ENCODE data around the gene PI16. TPM values are rescaled to one million over a fixed set of nuclear protein-coding genes. Genes with fewer than 3 reads are reported as not detected.

Gene PI16
- total RNA-seq, 1 donor from 2014 or later: not detected

DNA sequence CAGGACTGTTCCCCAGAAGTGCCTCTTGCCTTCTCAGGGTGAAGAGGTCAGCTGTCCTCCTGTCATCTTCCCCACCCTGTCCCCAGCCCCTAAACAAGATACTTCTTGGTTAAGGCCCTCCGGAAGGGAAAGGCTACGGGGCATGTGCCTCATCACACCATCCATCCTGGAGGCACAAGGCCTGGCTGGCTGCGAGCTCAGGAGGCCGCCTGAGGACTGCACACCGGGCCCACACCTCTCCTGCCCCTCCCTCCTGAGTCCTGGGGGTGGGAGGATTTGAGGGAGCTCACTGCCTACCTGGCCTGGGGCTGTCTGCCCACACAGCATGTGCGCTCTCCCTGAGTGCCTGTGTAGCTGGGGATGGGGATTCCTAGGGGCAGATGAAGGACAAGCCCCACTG, 9.8 kb downstream of the PI16 start:
- Mint-ChIP-seq H3K9me3 (no peaks in the 10 kb centered on the region), H3K4me1 (ENCODE audit: unreplicated experiment) (peaks cover 7% of the 10 kb centered on the region), H3K27me3 (no peaks in the 10 kb centered on the region), H3K36me3 (peaks cover 11% of the 10 kb centered on the region), H3K27ac (no peak overlapping the region), H3K4me3 (no peak overlapping the region)
- TF ChIP-seq, protein P1, sequence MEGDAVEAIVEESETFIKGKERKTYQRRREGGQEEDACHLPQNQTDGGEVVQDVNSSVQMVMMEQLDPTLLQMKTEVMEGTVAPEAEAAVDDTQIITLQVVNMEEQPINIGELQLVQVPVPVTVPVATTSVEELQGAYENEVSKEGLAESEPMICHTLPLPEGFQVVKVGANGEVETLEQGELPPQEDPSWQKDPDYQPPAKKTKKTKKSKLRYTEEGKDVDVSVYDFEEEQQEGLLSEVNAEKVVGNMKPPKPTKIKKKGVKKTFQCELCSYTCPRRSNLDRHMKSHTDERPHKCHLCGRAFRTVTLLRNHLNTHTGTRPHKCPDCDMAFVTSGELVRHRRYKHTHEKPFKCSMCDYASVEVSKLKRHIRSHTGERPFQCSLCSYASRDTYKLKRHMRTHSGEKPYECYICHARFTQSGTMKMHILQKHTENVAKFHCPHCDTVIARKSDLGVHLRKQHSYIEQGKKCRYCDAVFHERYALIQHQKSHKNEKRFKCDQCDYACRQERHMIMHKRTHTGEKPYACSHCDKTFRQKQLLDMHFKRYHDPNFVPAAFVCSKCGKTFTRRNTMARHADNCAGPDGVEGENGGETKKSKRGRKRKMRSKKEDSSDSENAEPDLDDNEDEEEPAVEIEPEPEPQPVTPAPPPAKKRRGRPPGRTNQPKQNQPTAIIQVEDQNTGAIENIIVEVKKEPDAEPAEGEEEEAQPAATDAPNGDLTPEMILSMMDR (conservative IDR thresholded peaks at IDR 0.05): no peak
- no peak for DNase-seq (ENCODE audit: extremely low spot score, unreplicated experiment)

DNA sequence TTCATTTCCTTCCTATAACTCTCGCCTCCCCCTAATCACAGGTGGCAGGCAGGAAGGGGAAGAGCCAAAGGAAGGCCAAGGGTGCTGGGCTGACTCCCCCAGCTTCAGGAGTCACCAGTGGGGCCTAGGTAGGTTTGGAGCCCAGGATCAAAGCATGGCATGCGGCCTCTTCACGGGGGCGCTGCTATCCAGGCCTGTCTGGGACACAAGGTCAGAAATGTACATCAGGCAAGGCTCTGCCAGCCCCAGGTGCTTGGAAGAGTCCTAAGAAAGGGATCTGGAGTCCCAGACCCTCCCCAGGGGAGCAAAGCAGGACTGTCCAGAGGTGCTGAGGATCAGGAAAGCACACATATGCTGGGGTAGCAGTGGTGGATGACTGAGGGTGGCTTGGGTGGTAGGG, 10.4 kb downstream of the PI16 start:
- Mint-ChIP-seq H3K4me3 (no peak overlapping the region), H3K27me3 (no peaks in the 10 kb centered on the region), H3K27ac (no peak overlapping the region), H3K4me1 (ENCODE audit: unreplicated experiment) (peaks cover 7% of the 10 kb centered on the region), H3K36me3 (peaks cover 14% of the 10 kb centered on the region), H3K9me3 (no peaks in the 10 kb centered on the region)
- DNase-seq (ENCODE audit: extremely low spot score, unreplicated experiment): no peak
- TF ChIP-seq, protein P1 (conservative IDR thresholded peaks at IDR 0.05): no peak

DNA sequence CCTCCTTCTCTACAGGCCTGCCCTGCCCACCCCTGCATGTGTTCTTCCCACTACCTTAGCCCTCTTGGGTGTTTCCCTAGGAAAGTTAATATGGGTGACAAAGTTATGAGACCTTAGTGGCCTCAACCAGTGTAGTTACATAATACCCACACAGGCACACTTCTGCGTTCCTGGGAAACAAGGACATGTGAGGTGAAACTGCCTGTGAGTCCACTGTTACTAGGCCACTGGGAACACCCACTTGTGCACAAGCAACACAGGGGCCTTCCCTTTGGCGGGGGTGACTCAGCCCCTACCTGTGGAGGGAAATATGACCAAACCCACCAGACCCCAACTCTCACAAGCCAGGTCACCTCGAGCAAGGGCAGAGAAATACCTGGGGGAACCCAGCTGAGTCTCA, 12.8 kb downstream of the PI16 start:
- TF ChIP-seq, protein P1 (conservative IDR thresholded peaks at IDR 0.05): no peak
- Mint-ChIP-seq H3K4me3 (no peak overlapping the region), H3K36me3 (peaks cover 15% of the 10 kb centered on the region), H3K9me3 (no peaks in the 10 kb centered on the region), H3K27me3 (no peaks in the 10 kb centered on the region), H3K4me1 (ENCODE audit: unreplicated experiment) (peaks cover 7% of the 10 kb centered on the region), H3K27ac (peak overlapping the region; percentile 16)
- no peak for DNase-seq (ENCODE audit: extremely low spot score, unreplicated experiment)

DNA sequence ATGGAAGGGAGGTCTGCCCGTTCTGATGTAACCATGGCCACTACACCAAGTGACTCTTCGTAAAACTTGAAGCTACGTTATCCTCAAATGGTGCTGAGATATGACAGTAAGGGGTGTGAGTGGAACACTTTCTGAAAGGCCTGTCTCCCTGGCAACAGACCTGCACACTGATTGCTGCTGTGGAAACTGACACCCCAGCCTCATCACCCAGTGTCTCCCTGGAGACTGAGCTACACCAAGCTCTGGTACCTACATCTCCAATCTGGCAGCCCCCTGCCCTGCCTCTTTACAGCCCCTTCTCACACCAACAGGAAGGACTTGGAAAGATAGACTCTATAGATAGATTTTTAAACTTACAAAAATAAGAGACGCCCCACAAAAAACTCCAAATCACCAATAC, 13.2 kb downstream of the PI16 start:
- DNase-seq (ENCODE audit: extremely low spot score, unreplicated experiment): no peak
- no peak overlapping the region for H3K4me3 Mint-ChIP-seq
- H3K27ac Mint-ChIP-seq: no peak overlapping the region
- H3K9me3 Mint-ChIP-seq: no peaks in the 10 kb centered on the region
- TF ChIP-seq, protein P1 (conservative IDR thresholded peaks at IDR 0.05): no peak
- no peaks in the 10 kb centered on the region for H3K27me3 Mint-ChIP-seq
- peaks cover 5% of the 10 kb centered on the region for H3K4me1 Mint-ChIP-seq (ENCODE audit: unreplicated experiment)
- H3K36me3 Mint-ChIP-seq: peaks cover 18% of the 10 kb centered on the region

DNA sequence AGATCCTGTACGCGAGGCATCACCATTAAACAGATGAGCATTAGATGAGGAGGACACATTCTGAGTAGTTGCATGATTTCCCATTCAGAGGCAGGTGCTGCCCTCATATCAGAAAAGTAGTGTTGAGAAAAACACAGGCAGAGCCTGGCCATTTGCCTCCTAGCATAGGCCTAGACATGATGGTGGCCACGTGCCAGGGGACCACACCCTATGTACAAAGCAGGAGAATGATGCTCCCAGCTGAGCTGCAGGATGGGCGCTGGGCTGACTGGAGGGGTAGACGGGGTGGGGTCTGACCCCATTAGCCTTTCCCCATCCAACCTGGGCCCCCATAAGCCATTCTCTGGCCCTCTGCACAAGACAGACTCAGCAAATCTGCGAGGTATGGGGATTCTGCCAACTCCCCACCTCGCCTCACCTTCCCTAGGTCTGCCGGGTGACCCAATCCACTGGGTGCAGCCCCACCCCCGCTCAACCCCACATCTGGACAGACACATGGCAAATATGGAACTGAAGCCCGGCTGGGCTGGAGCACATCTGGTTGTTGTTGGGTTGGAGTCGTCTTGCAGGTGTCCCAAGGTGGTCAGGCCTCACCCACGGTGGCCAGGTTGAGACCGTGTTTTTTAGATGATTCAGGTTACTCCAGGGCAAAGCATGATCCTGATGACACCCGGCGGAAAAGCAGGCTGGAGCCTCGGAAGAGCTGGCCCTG, 13.9 kb downstream of the PI16 start:
- Mint-ChIP-seq H3K9me3 (no peaks in the 10 kb centered on the region), H3K27me3 (no peaks in the 10 kb centered on the region), H3K36me3 (peaks cover 19% of the 10 kb centered on the region), H3K4me3 (no peak overlapping the region), H3K27ac (no peak overlapping the region), H3K4me1 (ENCODE audit: unreplicated experiment) (no peaks in the 10 kb centered on the region)
- TF ChIP-seq, protein P1 (conservative IDR thresholded peaks at IDR 0.05): no peak
- no peak for DNase-seq (ENCODE audit: extremely low spot score, unreplicated experiment)
